ENCODE measurements around the gene TRA2B. TPM values are rescaled to one million over a fixed set of nuclear protein-coding genes. Genes with fewer than 3 reads are reported as not detected.

Gene TRA2B
- polyA plus RNA-seq, 1 donor from 2014 or later, result 637 TPM

DNA sequence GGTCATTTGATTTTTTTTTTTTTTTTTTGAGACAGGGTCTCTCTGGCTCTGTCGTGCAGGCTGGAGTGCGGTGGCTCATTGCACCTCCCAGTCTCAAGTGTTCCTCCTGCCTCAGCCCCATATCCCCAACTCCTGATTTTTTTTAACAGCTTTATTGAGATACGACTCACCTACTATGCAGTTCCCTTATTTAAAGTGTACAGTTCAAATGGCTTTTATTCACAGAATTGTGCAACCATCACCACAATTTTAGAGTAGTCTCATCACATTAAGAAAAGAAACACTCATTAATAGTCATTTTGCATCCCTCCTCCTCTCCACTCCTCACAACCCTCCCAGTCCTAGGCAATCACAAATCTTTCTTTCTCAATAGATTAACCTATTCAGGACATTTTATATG, 1.9 kb upstream of the TRA2B start:
- no peaks in the 10 kb centered on the region for H3F3A ChIP-seq (ENCODE audit: insufficient read depth, low read length, poor library complexity, severe bottlenecking)
- peaks cover 25% of the 10 kb centered on the region for H3K79me2 ChIP-seq (replicated peaks; ENCODE audit: insufficient read depth, low read length)
- H3K9me3 ChIP-seq (ENCODE audit: low read length), result no peaks in the 10 kb centered on the region
- no peaks in the 10 kb centered on the region for H3K27me3 ChIP-seq (ENCODE audit: insufficient read depth, low read depth, low read length)
- H3K4me3 ChIP-seq (ENCODE audit: low read length), result no peak overlapping the region
- no peaks in the 10 kb centered on the region for H3K36me3 ChIP-seq (ENCODE audit: insufficient read depth, low read length)
- H3K27ac ChIP-seq (ENCODE audit: low read length), result no peak overlapping the region
- H3K9ac ChIP-seq (ENCODE audit: low read length), result no peak overlapping the region
- H4K20me1 ChIP-seq (ENCODE audit: insufficient read depth), result peaks cover 17% of the 10 kb centered on the region
- no peak for TF ChIP-seq EP300 (conservative IDR thresholded peaks at IDR 0.05; ENCODE audit: poor library complexity, severe bottlenecking)
- TF ChIP-seq TAF1 (IDR thresholded peaks at IDR 0.05; ENCODE audit: low read depth), result no peak
- TF ChIP-seq MXI1 (conservative IDR thresholded peaks at IDR 0.05; ENCODE audit: poor library complexity, severe bottlenecking), result no peak
- no peak for TF ChIP-seq EZH2 (IDR thresholded peaks at IDR 0.05; ENCODE audit: borderline replicate concordance, insufficient read depth, low read length, poor library complexity, severe bottlenecking)
- TF ChIP-seq POLR2AphosphoS5 (IDR thresholded peaks at IDR 0.05), result no peak
- TF ChIP-seq, protein P1, sequence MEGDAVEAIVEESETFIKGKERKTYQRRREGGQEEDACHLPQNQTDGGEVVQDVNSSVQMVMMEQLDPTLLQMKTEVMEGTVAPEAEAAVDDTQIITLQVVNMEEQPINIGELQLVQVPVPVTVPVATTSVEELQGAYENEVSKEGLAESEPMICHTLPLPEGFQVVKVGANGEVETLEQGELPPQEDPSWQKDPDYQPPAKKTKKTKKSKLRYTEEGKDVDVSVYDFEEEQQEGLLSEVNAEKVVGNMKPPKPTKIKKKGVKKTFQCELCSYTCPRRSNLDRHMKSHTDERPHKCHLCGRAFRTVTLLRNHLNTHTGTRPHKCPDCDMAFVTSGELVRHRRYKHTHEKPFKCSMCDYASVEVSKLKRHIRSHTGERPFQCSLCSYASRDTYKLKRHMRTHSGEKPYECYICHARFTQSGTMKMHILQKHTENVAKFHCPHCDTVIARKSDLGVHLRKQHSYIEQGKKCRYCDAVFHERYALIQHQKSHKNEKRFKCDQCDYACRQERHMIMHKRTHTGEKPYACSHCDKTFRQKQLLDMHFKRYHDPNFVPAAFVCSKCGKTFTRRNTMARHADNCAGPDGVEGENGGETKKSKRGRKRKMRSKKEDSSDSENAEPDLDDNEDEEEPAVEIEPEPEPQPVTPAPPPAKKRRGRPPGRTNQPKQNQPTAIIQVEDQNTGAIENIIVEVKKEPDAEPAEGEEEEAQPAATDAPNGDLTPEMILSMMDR (IDR thresholded peaks at IDR 0.05; ENCODE audit: poor library complexity, severe bottlenecking), result no peak
- no peak for TF ChIP-seq RAD21 (conservative IDR thresholded peaks at IDR 0.05)
- H3K4me2 ChIP-seq (ENCODE audit: low read length), result no peak overlapping the region
- no peaks in the 10 kb centered on the region for H3K9me2 ChIP-seq (ENCODE audit: insufficient read depth, low read length)
- no peak overlapping the region for H2AFZ ChIP-seq (ENCODE audit: low read depth, low read length)

GRCh38 chr3:185936814-185937688, 763 bp downstream of the TRA2B start:
- no peaks in the 10 kb centered on the region for H3K36me3 ChIP-seq (ENCODE audit: insufficient read depth, low read length)
- H3K27me3 ChIP-seq (ENCODE audit: insufficient read depth, low read depth, low read length), result no peaks in the 10 kb centered on the region
- peak overlapping the region; percentile 100 for H3K9ac ChIP-seq (ENCODE audit: low read length)
- H3F3A ChIP-seq (ENCODE audit: insufficient read depth, low read length, poor library complexity, severe bottlenecking), result no peaks in the 10 kb centered on the region
- no peaks in the 10 kb centered on the region for H3K9me3 ChIP-seq (ENCODE audit: low read length)
- peaks cover 52% of the 10 kb centered on the region for H3K79me2 ChIP-seq (replicated peaks; ENCODE audit: insufficient read depth, low read length)
- H3K4me3 ChIP-seq (ENCODE audit: low read length), result peak overlapping the region; percentile 77
- peak overlapping the region; percentile 100 for H3K27ac ChIP-seq (ENCODE audit: low read length)
- TF ChIP-seq, protein P2, sequence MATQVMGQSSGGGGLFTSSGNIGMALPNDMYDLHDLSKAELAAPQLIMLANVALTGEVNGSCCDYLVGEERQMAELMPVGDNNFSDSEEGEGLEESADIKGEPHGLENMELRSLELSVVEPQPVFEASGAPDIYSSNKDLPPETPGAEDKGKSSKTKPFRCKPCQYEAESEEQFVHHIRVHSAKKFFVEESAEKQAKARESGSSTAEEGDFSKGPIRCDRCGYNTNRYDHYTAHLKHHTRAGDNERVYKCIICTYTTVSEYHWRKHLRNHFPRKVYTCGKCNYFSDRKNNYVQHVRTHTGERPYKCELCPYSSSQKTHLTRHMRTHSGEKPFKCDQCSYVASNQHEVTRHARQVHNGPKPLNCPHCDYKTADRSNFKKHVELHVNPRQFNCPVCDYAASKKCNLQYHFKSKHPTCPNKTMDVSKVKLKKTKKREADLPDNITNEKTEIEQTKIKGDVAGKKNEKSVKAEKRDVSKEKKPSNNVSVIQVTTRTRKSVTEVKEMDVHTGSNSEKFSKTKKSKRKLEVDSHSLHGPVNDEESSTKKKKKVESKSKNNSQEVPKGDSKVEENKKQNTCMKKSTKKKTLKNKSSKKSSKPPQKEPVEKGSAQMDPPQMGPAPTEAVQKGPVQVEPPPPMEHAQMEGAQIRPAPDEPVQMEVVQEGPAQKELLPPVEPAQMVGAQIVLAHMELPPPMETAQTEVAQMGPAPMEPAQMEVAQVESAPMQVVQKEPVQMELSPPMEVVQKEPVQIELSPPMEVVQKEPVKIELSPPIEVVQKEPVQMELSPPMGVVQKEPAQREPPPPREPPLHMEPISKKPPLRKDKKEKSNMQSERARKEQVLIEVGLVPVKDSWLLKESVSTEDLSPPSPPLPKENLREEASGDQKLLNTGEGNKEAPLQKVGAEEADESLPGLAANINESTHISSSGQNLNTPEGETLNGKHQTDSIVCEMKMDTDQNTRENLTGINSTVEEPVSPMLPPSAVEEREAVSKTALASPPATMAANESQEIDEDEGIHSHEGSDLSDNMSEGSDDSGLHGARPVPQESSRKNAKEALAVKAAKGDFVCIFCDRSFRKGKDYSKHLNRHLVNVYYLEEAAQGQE (IDR thresholded peaks at IDR 0.05; ENCODE audit: borderline replicate concordance), result peak; percentile 89
- TF ChIP-seq EZH2 (IDR thresholded peaks at IDR 0.05; ENCODE audit: borderline replicate concordance, insufficient read depth, low read length, poor library complexity, severe bottlenecking), result no peak
- TF ChIP-seq POLR2AphosphoS5 (IDR thresholded peaks at IDR 0.05), result no peak
- TF ChIP-seq, protein P1 (IDR thresholded peaks at IDR 0.05; ENCODE audit: poor library complexity, severe bottlenecking), result no peak
- TF ChIP-seq RAD21 (conservative IDR thresholded peaks at IDR 0.05), result no peak
- peak; percentile 29 for TF ChIP-seq EP300 (conservative IDR thresholded peaks at IDR 0.05; ENCODE audit: poor library complexity, severe bottlenecking)
- TF ChIP-seq MXI1 (conservative IDR thresholded peaks at IDR 0.05; ENCODE audit: poor library complexity, severe bottlenecking), result peak; percentile 83
- TF ChIP-seq TAF1 (IDR thresholded peaks at IDR 0.05; ENCODE audit: low read depth), result peak; percentile 75
- TF ChIP-seq SMC3 (conservative IDR thresholded peaks at IDR 0.05; ENCODE audit: poor library complexity), result no peak
- H4K20me1 ChIP-seq (ENCODE audit: insufficient read depth), result peaks cover 43% of the 10 kb centered on the region
- H2AFZ ChIP-seq (ENCODE audit: low read depth, low read length), result peak overlapping the region; percentile 56
- peak overlapping the region; percentile 78 for H3K4me2 ChIP-seq (ENCODE audit: low read length)
- H3K9me2 ChIP-seq (ENCODE audit: insufficient read depth, low read length), result no peaks in the 10 kb centered on the region
